Measurements from ENCODE around the gene UGT1A7. TPM values are rescaled to one million over a fixed set of nuclear protein-coding genes. Genes with fewer than 3 reads are reported as not detected.

Gene UGT1A7
- total RNA-seq, 1 donor from 2014 or later, result not detected

GRCh38 chr2:233816771-233817170, 135.1 kb downstream of the UGT1A7 start:
- Mint-ChIP-seq H3K27ac (no peak overlapping the region), H3K36me3 (ENCODE audit: insufficient read depth) (no peaks in the 10 kb centered on the region), H3K9me3 (ENCODE audit: low read depth) (no peaks in the 10 kb centered on the region), H3K27me3 (no peaks in the 10 kb centered on the region), H3K4me1 (ENCODE audit: low read depth) (no peaks in the 10 kb centered on the region), H3K4me3 (ENCODE audit: low read depth) (no peak overlapping the region)
- no peak for DNase-seq (ENCODE audit: low spot score, unreplicated experiment)
- TF ChIP-seq, protein P1, sequence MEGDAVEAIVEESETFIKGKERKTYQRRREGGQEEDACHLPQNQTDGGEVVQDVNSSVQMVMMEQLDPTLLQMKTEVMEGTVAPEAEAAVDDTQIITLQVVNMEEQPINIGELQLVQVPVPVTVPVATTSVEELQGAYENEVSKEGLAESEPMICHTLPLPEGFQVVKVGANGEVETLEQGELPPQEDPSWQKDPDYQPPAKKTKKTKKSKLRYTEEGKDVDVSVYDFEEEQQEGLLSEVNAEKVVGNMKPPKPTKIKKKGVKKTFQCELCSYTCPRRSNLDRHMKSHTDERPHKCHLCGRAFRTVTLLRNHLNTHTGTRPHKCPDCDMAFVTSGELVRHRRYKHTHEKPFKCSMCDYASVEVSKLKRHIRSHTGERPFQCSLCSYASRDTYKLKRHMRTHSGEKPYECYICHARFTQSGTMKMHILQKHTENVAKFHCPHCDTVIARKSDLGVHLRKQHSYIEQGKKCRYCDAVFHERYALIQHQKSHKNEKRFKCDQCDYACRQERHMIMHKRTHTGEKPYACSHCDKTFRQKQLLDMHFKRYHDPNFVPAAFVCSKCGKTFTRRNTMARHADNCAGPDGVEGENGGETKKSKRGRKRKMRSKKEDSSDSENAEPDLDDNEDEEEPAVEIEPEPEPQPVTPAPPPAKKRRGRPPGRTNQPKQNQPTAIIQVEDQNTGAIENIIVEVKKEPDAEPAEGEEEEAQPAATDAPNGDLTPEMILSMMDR (IDR thresholded peaks at IDR 0.05; ENCODE audit: unreplicated experiment), result no peak

GRCh38 chr2:233817361-233817911, 135.7 kb downstream of the UGT1A7 start:
- no peak for DNase-seq (ENCODE audit: low spot score, unreplicated experiment)
- H3K4me3 Mint-ChIP-seq (ENCODE audit: low read depth), result no peak overlapping the region
- no peaks in the 10 kb centered on the region for H3K4me1 Mint-ChIP-seq (ENCODE audit: low read depth)
- TF ChIP-seq, protein P1 (IDR thresholded peaks at IDR 0.05; ENCODE audit: unreplicated experiment), result no peak
- no peaks in the 10 kb centered on the region for H3K9me3 Mint-ChIP-seq (ENCODE audit: low read depth)
- H3K36me3 Mint-ChIP-seq (ENCODE audit: insufficient read depth), result no peaks in the 10 kb centered on the region
- no peak overlapping the region for H3K27ac Mint-ChIP-seq
- no peaks in the 10 kb centered on the region for H3K27me3 Mint-ChIP-seq

DNA sequence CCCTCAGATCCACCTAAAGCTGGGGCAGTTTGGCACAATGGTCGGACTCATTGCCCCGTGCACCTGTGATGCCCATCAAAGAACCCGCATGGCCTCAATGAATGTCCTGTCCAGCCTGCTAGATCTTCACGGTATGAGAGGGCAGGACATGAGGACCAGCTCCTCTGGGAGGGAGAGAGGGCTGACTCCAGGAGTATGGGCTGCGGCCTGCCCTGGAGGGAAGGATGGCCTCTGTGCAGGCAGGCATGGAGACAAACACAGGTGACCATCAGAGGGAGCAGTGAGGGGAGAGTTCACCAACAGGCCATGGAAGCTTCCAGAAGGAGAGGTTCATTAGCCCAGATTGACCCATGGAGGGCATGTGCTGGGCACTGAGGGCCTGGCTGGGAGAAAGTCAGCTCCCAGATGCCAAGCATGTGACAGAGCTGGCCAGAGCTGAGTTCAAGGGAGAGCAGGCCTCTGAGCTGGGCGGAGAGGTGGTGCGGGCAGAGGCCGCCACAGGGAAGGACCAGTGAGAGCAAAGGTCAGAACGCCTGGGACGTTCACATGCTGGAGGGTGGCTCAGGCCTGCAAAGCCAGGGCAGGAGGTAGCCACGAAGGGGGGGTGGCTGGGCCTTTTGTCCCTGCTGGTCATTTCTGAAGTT, 136.4 kb downstream of the UGT1A7 start:
- H3K4me1 Mint-ChIP-seq (ENCODE audit: low read depth), result no peaks in the 10 kb centered on the region
- H3K36me3 Mint-ChIP-seq (ENCODE audit: insufficient read depth), result no peaks in the 10 kb centered on the region
- DNase-seq (ENCODE audit: low spot score, unreplicated experiment), result no peak
- peak overlapping the region; percentile 38 for H3K27ac Mint-ChIP-seq
- H3K27me3 Mint-ChIP-seq, result no peaks in the 10 kb centered on the region
- TF ChIP-seq, protein P1 (IDR thresholded peaks at IDR 0.05; ENCODE audit: unreplicated experiment), result no peak
- no peak overlapping the region for H3K4me3 Mint-ChIP-seq (ENCODE audit: low read depth)
- no peaks in the 10 kb centered on the region for H3K9me3 Mint-ChIP-seq (ENCODE audit: low read depth)

- H3K27me3 Mint-ChIP-seq, result no peaks in the 10 kb centered on the region
- no peaks in the 10 kb centered on the region for H3K4me1 Mint-ChIP-seq (ENCODE audit: low read depth)
- H3K27ac Mint-ChIP-seq, result no peak overlapping the region
- H3K36me3 Mint-ChIP-seq (ENCODE audit: insufficient read depth), result no peaks in the 10 kb centered on the region
- TF ChIP-seq, protein P1 (IDR thresholded peaks at IDR 0.05; ENCODE audit: unreplicated experiment), result no peak
- H3K4me3 Mint-ChIP-seq (ENCODE audit: low read depth), result no peak overlapping the region
- DNase-seq (ENCODE audit: low spot score, unreplicated experiment), result no peak
- H3K9me3 Mint-ChIP-seq (ENCODE audit: low read depth), result no peaks in the 10 kb centered on the region
Observed at GRCh38 chr2:233818639-233819621, 137.2 kb downstream of the UGT1A7 start.

All from progenitor cell of endocrine pancreas (in vitro differentiated cells).